Body of pancreas (tissue), 4 donors: ENCODE measurements around the gene KLHDC9. TPM values are rescaled to one million over a fixed set of nuclear protein-coding genes. Genes with fewer than 3 reads are reported as not detected.

Experiments
- ATAC-seq: fragments of 150-250 bp; one replicate; pipeline ENCODE4 v1.9.1; 2016
- DNase-seq, 4 donors: peaks; one replicate each; pipeline ENCODE4 v3.0.0-alpha.2; 2019
- H3K27ac ChIP-seq, 4 donors: fragments of 200-600 bp; sonication (generic); 1 replicate in 3 of 4; 2 replicates in 1 of 4; pipeline versions ENCODE4 v1.5.1 to v1.6.1; 2016 to 2019; ENCODE audit warnings: mild to moderate bottlenecking in 1 of 4, mixed read lengths in 1 of 4, moderate library complexity in 1 of 4
- H3K27me3 ChIP-seq, 2 donors: fragments of 200-600 bp; sonication (generic); one replicate each; pipeline ENCODE4 v1.6.0; 2016; ENCODE audit warnings: mild to moderate bottlenecking in 1 of 2
- H3K36me3 ChIP-seq, 2 donors: fragments of 200-600 bp; sonication (generic); replicated peaks in 1 of 2; 2 replicates each; pipeline ENCODE4 v1.5.1; 2016; ENCODE audit warnings: low read depth in 2 of 2; ENCODE audit not compliant: insufficient read depth in 1 of 2
- H3K4me1 ChIP-seq: fragments of 200-600 bp; sonication (generic); one replicate; pipeline ENCODE4 v1.6.0; 2016
- H3K4me3 ChIP-seq, 2 donors: fragments of 200-600 bp; sonication (generic); 1 replicate in 1 of 2; 2 replicates in 1 of 2; pipeline ENCODE4 v1.5.1; 2016 to 2019
- H3K9me3 ChIP-seq, 3 donors: fragments of 200-600 bp; sonication (generic); 1 replicate in 2 of 3; 2 replicates in 1 of 3; pipeline ENCODE4 v1.5.1; 2016
- POLR2A ChIP-seq, 3 donors: fragments of 450-650 bp; IDR thresholded peaks; one replicate each; pipeline ENCODE4 v1.6.1; 2016; ENCODE audit warnings: antibody characterized with exemption in 3 of 3, mild to moderate bottlenecking in 2 of 3
- WGBS, 2 donors: methylation state at CpG; one replicate each; pipeline ENCODE4 v1.1.5; 2017; 5-methylcytosine and 5-hydroxymethylcytosine counted together
- intact Hi-C: fragments of 100-400 bp; cut with DNase I; formaldehyde crosslinking; loops from one replicate; pipeline ENCODE4 v1.15.1; 2023
- total RNA-seq, 2 donors: library from RNA; depleted of rRNA; stranded (reverse); fragments of >200 nt; gene quantifications; one replicate each; pipeline ENCODE4 v1.1.0, GENCODE V29; 2016
- TF ChIP-seq, protein P1 (sequence below), 7 experiments: fragments of 450-650 bp in 4 of 7; fragments of 200-600 bp in 3 of 7; sonication (generic) in 3 of 7; IDR thresholded peaks; one replicate each; pipeline ENCODE4 v1.5.1; 2016 to 2019; ENCODE audit warnings: antibody characterized with exemption in 7 of 7

KLHDC9 gene
- total RNA-seq, 2 donors from 2014 or later: 13.5 to 22.7 TPM

DNA sequence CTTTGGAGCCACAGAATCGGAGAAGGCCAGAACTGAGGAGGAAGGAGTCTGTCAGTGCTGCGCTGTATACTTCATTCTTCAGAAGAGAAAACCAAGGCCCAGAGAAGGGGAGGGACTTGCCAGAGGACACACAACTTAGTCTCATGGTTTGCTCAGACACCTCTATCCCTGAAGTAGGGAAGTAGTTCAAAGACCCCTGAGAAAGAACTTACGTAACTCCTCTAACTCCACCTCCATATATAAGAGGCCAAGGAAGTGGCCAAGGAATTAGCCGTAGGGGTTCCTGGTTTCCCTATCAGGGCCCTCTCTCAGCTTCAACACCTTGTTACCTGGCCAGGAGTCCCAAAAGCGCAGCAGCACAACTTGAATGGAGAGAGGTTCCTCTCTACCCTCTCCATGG, 8.2 kb upstream of the KLHDC9 start:
- ATAC-seq: no peak
- WGBS, 2 donors: 91 to 94% methylated on average over 5 of the region's 5 CpGs
- intact Hi-C loops: loop anchor here (10.0 kb wide), 2 partner anchors 95 to 255 kb away; no protein-coding TSS in a partner anchor
- Histone ChIP-seq H3K4me1 (peaks cover 53% of the 10 kb centered on the region), H3K27me3 (no peaks in the 10 kb centered on the region), H3K36me3 (no peaks in the 10 kb centered on the region), H3K27ac (peak overlapping the region; percentile 52 to 82 (median 80)), H3K9me3 (no peaks in the 10 kb centered on the region), H3K4me3 (no peak overlapping the region)
- no peak for DNase-seq
- no peak for TF ChIP-seq POLR2A (IDR thresholded peaks at IDR 0.05)
- TF ChIP-seq, protein P1, sequence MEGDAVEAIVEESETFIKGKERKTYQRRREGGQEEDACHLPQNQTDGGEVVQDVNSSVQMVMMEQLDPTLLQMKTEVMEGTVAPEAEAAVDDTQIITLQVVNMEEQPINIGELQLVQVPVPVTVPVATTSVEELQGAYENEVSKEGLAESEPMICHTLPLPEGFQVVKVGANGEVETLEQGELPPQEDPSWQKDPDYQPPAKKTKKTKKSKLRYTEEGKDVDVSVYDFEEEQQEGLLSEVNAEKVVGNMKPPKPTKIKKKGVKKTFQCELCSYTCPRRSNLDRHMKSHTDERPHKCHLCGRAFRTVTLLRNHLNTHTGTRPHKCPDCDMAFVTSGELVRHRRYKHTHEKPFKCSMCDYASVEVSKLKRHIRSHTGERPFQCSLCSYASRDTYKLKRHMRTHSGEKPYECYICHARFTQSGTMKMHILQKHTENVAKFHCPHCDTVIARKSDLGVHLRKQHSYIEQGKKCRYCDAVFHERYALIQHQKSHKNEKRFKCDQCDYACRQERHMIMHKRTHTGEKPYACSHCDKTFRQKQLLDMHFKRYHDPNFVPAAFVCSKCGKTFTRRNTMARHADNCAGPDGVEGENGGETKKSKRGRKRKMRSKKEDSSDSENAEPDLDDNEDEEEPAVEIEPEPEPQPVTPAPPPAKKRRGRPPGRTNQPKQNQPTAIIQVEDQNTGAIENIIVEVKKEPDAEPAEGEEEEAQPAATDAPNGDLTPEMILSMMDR (IDR thresholded peaks at IDR 0.05): no peak

DNA sequence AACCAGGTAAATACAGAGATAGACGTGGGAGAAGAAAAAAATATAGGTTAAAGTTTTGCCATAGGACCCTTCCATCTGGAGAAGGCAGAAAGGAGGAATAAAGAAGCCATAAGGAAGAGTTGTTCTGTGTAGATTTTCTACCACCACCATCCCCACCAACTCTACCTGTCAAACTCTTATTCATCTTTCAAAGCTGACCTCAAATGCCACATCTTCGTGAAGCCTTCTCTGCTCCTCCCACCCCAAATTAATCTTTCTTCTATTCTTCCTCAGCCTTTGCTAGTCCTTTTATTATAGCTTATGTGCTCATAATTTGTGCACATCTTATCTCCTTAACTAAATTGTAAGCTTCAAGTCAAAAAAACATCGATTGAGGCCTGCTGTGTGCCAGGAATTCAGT, 7.5 kb upstream of the KLHDC9 start:
- H3K36me3 ChIP-seq: no peaks in the 10 kb centered on the region
- H3K27ac ChIP-seq: no peak overlapping the region
- peaks cover 48% of the 10 kb centered on the region for H3K4me1 ChIP-seq
- intact Hi-C loops: loop anchor here (10.0 kb wide), 2 partner anchors 96 to 256 kb away; no protein-coding TSS in a partner anchor
- no peaks in the 10 kb centered on the region for H3K9me3 ChIP-seq
- H3K4me3 ChIP-seq: no peak overlapping the region
- ATAC-seq (no peak), DNase-seq (no peak)
- TF ChIP-seq POLR2A (IDR thresholded peaks at IDR 0.05): no peak
- TF ChIP-seq, protein P1 (IDR thresholded peaks at IDR 0.05): no peak
- WGBS, 2 donors: 71 to 78% methylated on average over 3 of the region's 3 CpGs
- no peaks in the 10 kb centered on the region for H3K27me3 ChIP-seq

DNA sequence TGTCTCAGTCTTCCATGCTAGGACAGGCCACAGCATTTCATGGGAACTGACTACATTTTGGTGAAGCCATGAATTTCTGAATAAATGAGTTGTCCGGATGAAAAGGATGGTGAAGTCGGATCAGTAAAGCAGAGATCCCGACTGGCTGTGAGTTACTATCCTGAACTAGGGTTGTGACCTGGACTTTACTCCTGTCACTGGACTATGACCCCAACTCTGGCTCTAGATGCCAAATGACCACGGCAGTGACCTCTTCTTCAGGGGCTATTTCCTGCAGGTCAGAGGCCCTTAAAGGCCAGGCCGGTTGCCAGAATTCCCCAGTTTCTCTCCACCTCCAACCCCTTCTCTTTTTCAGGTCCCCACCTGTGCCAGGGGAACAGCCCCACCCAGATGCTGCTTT, 7.1 kb upstream of the KLHDC9 start:
- DNase-seq (no peak), ATAC-seq (no peak)
- no peaks in the 10 kb centered on the region for H3K27me3 ChIP-seq
- intact Hi-C loops: loop anchor here (10.0 kb wide), 2 partner anchors 96 to 256 kb away; no protein-coding TSS in a partner anchor
- H3K27ac ChIP-seq: no peak overlapping the region
- 86% methylated on average over 4 to 5 of the region's 5 CpGs for WGBS, 2 donors
- no peaks in the 10 kb centered on the region for H3K9me3 ChIP-seq
- H3K36me3 ChIP-seq: no peaks in the 10 kb centered on the region
- TF ChIP-seq POLR2A (IDR thresholded peaks at IDR 0.05): no peak
- TF ChIP-seq, protein P1 (IDR thresholded peaks at IDR 0.05): no peak
- H3K4me3 ChIP-seq: no peak overlapping the region
- peaks cover 43% of the 10 kb centered on the region for H3K4me1 ChIP-seq

DNA sequence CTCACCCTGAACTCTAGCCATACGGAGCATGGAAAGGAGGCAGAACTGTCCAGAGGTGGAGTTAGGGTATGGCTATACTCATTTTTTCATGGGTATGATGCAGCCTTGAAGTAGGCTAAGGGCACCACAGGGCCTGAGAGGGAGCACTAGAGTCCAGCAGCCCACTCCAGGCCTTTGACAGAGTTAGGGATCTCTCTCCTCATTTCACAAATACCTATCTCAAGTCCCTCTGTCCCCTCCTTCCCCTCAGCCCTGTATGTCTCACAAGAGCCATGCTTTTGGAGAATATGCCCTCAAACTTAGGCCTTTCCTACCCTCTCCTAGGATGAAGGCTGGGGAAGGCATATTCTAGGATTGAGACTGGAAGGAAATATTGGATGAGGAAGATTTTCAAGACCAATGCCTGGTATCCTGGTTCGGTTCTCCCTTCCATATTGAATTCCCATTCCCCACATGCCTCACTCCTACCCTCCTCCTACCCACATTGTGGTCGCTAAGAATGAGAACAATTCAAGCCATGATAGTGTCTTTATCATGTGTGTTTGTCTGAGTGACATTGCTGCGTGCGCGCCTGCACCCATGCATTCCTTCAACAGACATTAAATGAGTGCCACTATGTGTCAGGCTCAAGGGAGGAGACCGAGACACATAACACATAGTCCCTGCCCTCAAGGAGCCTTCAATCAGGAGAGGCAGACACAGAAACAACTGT, 6.2 kb upstream of the KLHDC9 start:
- H3K27me3 ChIP-seq: no peaks in the 10 kb centered on the region
- no peak overlapping the region for H3K4me3 ChIP-seq
- TF ChIP-seq, protein P1 (IDR thresholded peaks at IDR 0.05): no peak
- no peak for TF ChIP-seq POLR2A (IDR thresholded peaks at IDR 0.05)
- peaks cover 36% of the 10 kb centered on the region for H3K4me1 ChIP-seq
- intact Hi-C loops: loop anchor here (10.0 kb wide), 2 partner anchors 97 to 257 kb away; no protein-coding TSS in a partner anchor
- no peaks in the 10 kb centered on the region for H3K9me3 ChIP-seq
- no peak for DNase-seq
- ATAC-seq: no peak
- H3K27ac ChIP-seq: no peak overlapping the region
- H3K36me3 ChIP-seq: no peaks in the 10 kb centered on the region
- 86 to 89% methylated on average over 7 of the region's 7 CpGs for WGBS, 2 donors
